Neural progenitor cell (in vitro differentiated cells): ENCODE results near the gene GHR. TPM values are rescaled to one million over a fixed set of nuclear protein-coding genes. Genes with fewer than 3 reads are reported as not detected.

Experiments used
- DNase-seq: peaks from one replicate; pipeline ENCODE4 v3.0.0-alpha.2; 2016; ENCODE audit warnings: low spot score
- H2AFZ ChIP-seq: fragments of 200-600 bp; sonication (generic); replicated peaks from 2 replicates; pipeline ENCODE4 v1.6.1; 2016; ENCODE audit warnings: antibody characterized with exemption
- H3F3A ChIP-seq: fragments of 200-600 bp; sonication (generic); 2 replicates; pipeline ENCODE4 v1.6.1; 2016; ENCODE audit warnings: antibody characterized with exemption, low read depth
- H3K27ac ChIP-seq: fragments of 200-600 bp; sonication (generic); 2 replicates; pipeline ENCODE4 v1.5.1; 2016; ENCODE audit warnings: mild to moderate bottlenecking
- H3K27me3 ChIP-seq: fragments of 200-600 bp; sonication (generic); 2 replicates; pipeline ENCODE4 v1.6.1; 2016; ENCODE audit warnings: mild to moderate bottlenecking, moderate library complexity
- H3K36me3 ChIP-seq: fragments of 200-600 bp; sonication (generic); 2 replicates; pipeline ENCODE4 v1.5.1; 2016
- H3K4me1 ChIP-seq: fragments of 200-600 bp; sonication (generic); 2 replicates; pipeline ENCODE4 v1.6.1; 2016; ENCODE audit warnings: mixed run types
- H3K4me2 ChIP-seq: fragments of 200-600 bp; sonication (generic); 2 replicates; pipeline ENCODE4 v1.6.1; 2016
- H3K4me3 ChIP-seq: fragments of 200-600 bp; sonication (generic); 2 replicates; pipeline ENCODE4 v1.5.1; 2016
- H3K79me2 ChIP-seq: fragments of 200-600 bp; sonication (generic); 2 replicates; pipeline ENCODE4 v1.6.1; 2016; ENCODE audit warnings: low read depth
- H3K9ac ChIP-seq: fragments of 200-600 bp; sonication (generic); 2 replicates; pipeline ENCODE4 v1.6.1; 2016
- H3K9me3 ChIP-seq: fragments of 200-600 bp; sonication (generic); 2 replicates; pipeline ENCODE4 v1.5.1; 2016; ENCODE audit warnings: low read depth
- H4K20me1 ChIP-seq: fragments of 200-600 bp; sonication (generic); 2 replicates; pipeline ENCODE4 v1.6.1; 2016; ENCODE audit warnings: low read depth
- H3K27ac Mint-ChIP-seq: 3 replicates; pipeline ENCODE4 v1.8.0; 2021; ENCODE audit warnings: mixed read lengths
- H3K27me3 Mint-ChIP-seq: 2 replicates; pipeline ENCODE4 v1.8.0; 2022; ENCODE audit warnings: low read depth, mild to moderate bottlenecking, inconsistent platforms, moderate library complexity, mixed read lengths; ENCODE audit not compliant: insufficient read depth
- H3K36me3 Mint-ChIP-seq: 3 replicates; pipeline ENCODE4 v1.8.0; 2021; ENCODE audit warnings: mixed read lengths
- H3K4me1 Mint-ChIP-seq: 3 replicates; pipeline ENCODE4 v1.8.0; 2021; ENCODE audit warnings: mixed read lengths
- H3K4me3 Mint-ChIP-seq: 3 replicates; pipeline ENCODE4 v1.8.0; 2021; ENCODE audit warnings: mild to moderate bottlenecking, moderate library complexity, mixed read lengths
- H3K9me3 Mint-ChIP-seq: 3 replicates; pipeline ENCODE4 v1.8.0; 2020; ENCODE audit warnings: mixed read lengths
- CTCF ChIP-seq: fragments of 200-600 bp; sonication (generic); IDR thresholded peaks from 2 replicates; pipeline ENCODE4 v1.5.1; 2017; ENCODE audit warnings: antibody characterized with exemption, mild to moderate bottlenecking
- EZH2 ChIP-seq: fragments of 200-600 bp; sonication (generic); IDR thresholded peaks from 2 replicates; pipeline ENCODE4 v1.6.1; 2017; ENCODE audit warnings: antibody characterized with exemption, mild to moderate bottlenecking, moderate library complexity
- EZH2phosphoT487 ChIP-seq: fragments of 200-600 bp; sonication (generic); IDR thresholded peaks from 2 replicates; pipeline ENCODE4 v1.6.1; 2017; ENCODE audit warnings: antibody characterized with exemption
- total RNA-seq: library from RNA; depleted of rRNA; stranded (reverse); fragments of >200 nt; gene quantifications from 2 replicates; pipeline ENCODE4 v1.2.3, GENCODE V29; 2015; ENCODE audit warnings: low replicate concordance

Gene GHR
- total RNA-seq, 1 donor from 2014 or later, result 0.07 TPM

- Histone ChIP-seq H3K9me3 (no peaks in the 10 kb centered on the region), H3K9ac (no peak overlapping the region), H3K27me3 (no peaks in the 10 kb centered on the region), H3K4me3 (no peak overlapping the region), H3F3A (no peaks in the 10 kb centered on the region), H3K79me2 (no peaks in the 10 kb centered on the region), H3K4me2 (no peak overlapping the region), H4K20me1 (no peaks in the 10 kb centered on the region), H3K27ac (no peak overlapping the region), H3K36me3 (no peaks in the 10 kb centered on the region), H3K4me1 (no peaks in the 10 kb centered on the region), H2AFZ (no peak overlapping the region)
- DNase-seq, result no peak
- TF ChIP-seq CTCF (no peak), EZH2 (no peak), EZH2phosphoT487 (no peak)
- no peaks in the 10 kb centered on the region for H3K27me3 Mint-ChIP-seq
- H3K9me3 Mint-ChIP-seq, result peaks cover 6% of the 10 kb centered on the region
- no peaks in the 10 kb centered on the region for H3K36me3 Mint-ChIP-seq
- H3K27ac Mint-ChIP-seq, result no peak overlapping the region
- H3K4me1 Mint-ChIP-seq, result peaks cover 6% of the 10 kb centered on the region
- no peak overlapping the region for H3K4me3 Mint-ChIP-seq
Measured at GRCh38 chr5:42545038-42545437, 121.8 kb downstream of the GHR start.

DNA sequence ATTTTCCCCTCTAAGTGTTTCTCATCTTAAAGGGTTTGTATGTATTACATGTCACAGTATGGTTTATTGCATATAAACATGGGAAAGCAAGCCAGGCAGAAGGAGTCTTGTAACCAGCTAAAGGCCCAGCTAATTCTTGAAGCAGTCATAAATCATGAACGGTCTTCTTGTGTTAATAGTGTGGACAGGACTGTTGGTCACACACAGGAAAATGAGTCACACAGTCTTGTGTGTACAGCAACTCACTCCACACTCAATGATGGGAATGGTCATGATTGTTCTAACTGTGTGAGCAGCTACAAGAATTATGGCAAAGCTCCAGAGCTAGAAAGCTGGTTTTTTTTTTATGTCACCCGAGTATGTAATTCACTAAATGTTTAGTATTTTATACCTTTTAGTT lies 123.9 kb downstream of the GHR start:
- Histone ChIP-seq H4K20me1 (no peaks in the 10 kb centered on the region), H3K4me3 (no peak overlapping the region), H3K27me3 (no peaks in the 10 kb centered on the region), H3F3A (no peaks in the 10 kb centered on the region), H3K79me2 (no peaks in the 10 kb centered on the region), H3K9me3 (no peaks in the 10 kb centered on the region), H3K9ac (no peak overlapping the region), H3K4me2 (no peak overlapping the region), H3K36me3 (no peaks in the 10 kb centered on the region), H3K4me1 (no peaks in the 10 kb centered on the region), H3K27ac (no peak overlapping the region), H2AFZ (no peak overlapping the region)
- H3K27me3 Mint-ChIP-seq, result no peaks in the 10 kb centered on the region
- H3K27ac Mint-ChIP-seq, result no peak overlapping the region
- no peak overlapping the region for H3K4me3 Mint-ChIP-seq
- H3K9me3 Mint-ChIP-seq, result no peaks in the 10 kb centered on the region
- TF ChIP-seq CTCF (no peak), EZH2phosphoT487 (no peak)
- DNase-seq, result no peak
- peaks cover 6% of the 10 kb centered on the region for H3K4me1 Mint-ChIP-seq
- H3K36me3 Mint-ChIP-seq, result no peaks in the 10 kb centered on the region

- DNase-seq, result no peak
- peaks cover 6% of the 10 kb centered on the region for H3K4me1 Mint-ChIP-seq
- H4K20me1 ChIP-seq, result no peaks in the 10 kb centered on the region
- H3K9ac ChIP-seq, result no peak overlapping the region
- no peaks in the 10 kb centered on the region for H3K27me3 ChIP-seq
- no peaks in the 10 kb centered on the region for H3K36me3 Mint-ChIP-seq
- no peak overlapping the region for H3K27ac ChIP-seq
- H3K27me3 Mint-ChIP-seq, result no peaks in the 10 kb centered on the region
- H2AFZ ChIP-seq, result no peak overlapping the region
- H3K36me3 ChIP-seq, result no peaks in the 10 kb centered on the region
- H3K4me3 Mint-ChIP-seq, result no peak overlapping the region
- H3K4me3 ChIP-seq, result no peak overlapping the region
- H3K4me2 ChIP-seq, result no peak overlapping the region
- no peaks in the 10 kb centered on the region for H3K4me1 ChIP-seq
- H3F3A ChIP-seq, result no peaks in the 10 kb centered on the region
- TF ChIP-seq CTCF, result no peak
- H3K27ac Mint-ChIP-seq, result no peak overlapping the region
- H3K79me2 ChIP-seq, result no peaks in the 10 kb centered on the region
- H3K9me3 ChIP-seq, result no peaks in the 10 kb centered on the region
- no peaks in the 10 kb centered on the region for H3K9me3 Mint-ChIP-seq
Measured at GRCh38 chr5:42547894-42548293, 124.7 kb downstream of the GHR start.

- H3K27ac Mint-ChIP-seq, result no peak overlapping the region
- DNase-seq, result no peak
- no peaks in the 10 kb centered on the region for H3K9me3 Mint-ChIP-seq
- H4K20me1 ChIP-seq, result no peaks in the 10 kb centered on the region
- H3K27ac ChIP-seq, result no peak overlapping the region
- TF ChIP-seq CTCF (no peak), EZH2 (no peak), EZH2phosphoT487 (no peak)
- no peaks in the 10 kb centered on the region for H3K4me1 ChIP-seq
- no peaks in the 10 kb centered on the region for H3K27me3 Mint-ChIP-seq
- H3F3A ChIP-seq, result no peaks in the 10 kb centered on the region
- H3K27me3 ChIP-seq, result no peaks in the 10 kb centered on the region
- no peak overlapping the region for H2AFZ ChIP-seq
- no peaks in the 10 kb centered on the region for H3K79me2 ChIP-seq
- H3K4me3 ChIP-seq, result no peak overlapping the region
- no peak overlapping the region for H3K4me2 ChIP-seq
- H3K4me1 Mint-ChIP-seq, result peaks cover 10% of the 10 kb centered on the region
- H3K4me3 Mint-ChIP-seq, result no peak overlapping the region
- no peaks in the 10 kb centered on the region for H3K36me3 Mint-ChIP-seq
- H3K9ac ChIP-seq, result no peak overlapping the region
- H3K36me3 ChIP-seq, result no peaks in the 10 kb centered on the region
- H3K9me3 ChIP-seq, result no peaks in the 10 kb centered on the region
Measured at GRCh38 chr5:42552597-42552996, 129.4 kb downstream of the GHR start.
